GM12878 (cell line): ENCODE results near the gene PITRM1. TPM values are rescaled to one million over a fixed set of nuclear protein-coding genes. Genes with fewer than 3 reads are reported as not detected.

Experiments
- ATAC-seq: fragments of 200-7000 bp; cut with Tn5 transposase; 3 replicates; pipeline ENCODE4 v1.9.1; 2020; ENCODE audit warnings: mild to moderate bottlenecking, moderate library complexity
- BruUV-seq: library from RNA; stranded (reverse); fragments of 400-500 nt; replicated peaks from 2 replicates; lab custom pipeline; 2021; lab: Mats Ljungman, UMichigan
- CTCF ChIA-PET: fragments of 300-600 bp; sonication (Branson Sonifier 250); formaldehyde crosslinking; extraction: SDS; loops from one replicate; lab custom pipeline; 2021; ENCODE audit warnings: inconsistent platforms; lab: Yijun Ruan, JAX
- POLR2A ChIA-PET: fragments of 350-600 bp; formaldehyde crosslinking; extraction: SDS; loops from one replicate; lab custom pipeline; 2021; ENCODE audit warnings: inconsistent platforms; lab: Charles Lee
- RAD21 ChIA-PET: fragments of 300-600 bp; sonication (Branson Sonifier 250); formaldehyde crosslinking; loops from one replicate; lab custom pipeline; 2023; ENCODE audit warnings: antibody characterized with exemption; ENCODE audit not compliant: unreplicated experiment; lab: Charles Lee
- SMC1A ChIA-PET: fragments of 300-600 bp; sonication (Branson Sonifier 250); formaldehyde crosslinking; loops from one replicate; lab custom pipeline; 2023; ENCODE audit not compliant: unreplicated experiment, uncharacterized antibody; lab: Charles Lee
- DNase-seq: peaks from one replicate; pipeline ENCODE4 v3.0.0-alpha.2; 2011; ENCODE audit warnings: low read depth, low spot score
- FAIRE-seq: peaks from 3 replicates; lab custom pipeline; 2011; peaks lifted over from hg19 to GRCh38; lab: Jason Lieb, UNC
- H2AFZ ChIP-seq: 2 replicates; pipeline ENCODE4 v1.6.0; 2011; ENCODE audit warnings: low read depth, low read length, control low read depth; ENCODE audit not compliant: control insufficient read depth
- H3K27ac ChIP-seq: 2 replicates; pipeline ENCODE4 v1.5.1; 2011; ENCODE audit warnings: control low read depth; ENCODE audit not compliant: control insufficient read depth, insufficient read depth
- H3K27me3 ChIP-seq, 2 experiments: replicated peaks in 1 of 2; 2 replicates each; pipeline versions ENCODE4 v1.6.0 to v1.6.1; 2011; ENCODE audit warnings: low read length in 1 of 2; ENCODE audit not compliant: control insufficient read depth in 2 of 2, insufficient read depth in 2 of 2
- H3K36me3 ChIP-seq, 2 experiments: 2 replicates each; pipeline ENCODE4 v1.5.1; 2011; ENCODE audit warnings: low read length in 1 of 2; ENCODE audit not compliant: control insufficient read depth in 2 of 2, insufficient read depth in 2 of 2
- H3K4me1 ChIP-seq: 2 replicates; pipeline ENCODE4 v1.6.1; 2011; ENCODE audit warnings: mild to moderate bottlenecking, low read length, moderate library complexity, mixed read lengths; ENCODE audit not compliant: control insufficient read depth, insufficient read depth
- H3K4me2 ChIP-seq: 2 replicates; pipeline ENCODE4 v1.6.0; 2011; ENCODE audit warnings: control low read depth; ENCODE audit not compliant: control insufficient read depth, insufficient read depth
- H3K4me3 ChIP-seq: fragments of 200-600 bp; sonication (generic); 2 replicates; pipeline ENCODE4 v1.5.1; 2016
- H3K79me2 ChIP-seq: 2 replicates; pipeline ENCODE4 v1.6.0; 2011; ENCODE audit warnings: low read length; ENCODE audit not compliant: control insufficient read depth, insufficient read depth
- H3K9ac ChIP-seq: 2 replicates; pipeline ENCODE4 v1.8.0; 2011; ENCODE audit warnings: low read length, control low read depth, mixed read lengths; ENCODE audit not compliant: control insufficient read depth, insufficient read depth
- H3K9me3 ChIP-seq: replicated peaks from 3 replicates; pipeline ENCODE4 v1.5.1; 2011; ENCODE audit warnings: mild to moderate bottlenecking, low read length; ENCODE audit not compliant: control insufficient read depth, insufficient read depth
- H4K20me1 ChIP-seq: 2 replicates; pipeline ENCODE4 v1.6.0; 2011; ENCODE audit not compliant: control insufficient read depth, insufficient read depth
- FOXK2 ChIP-seq: fragments of 450-650 bp; IDR thresholded peaks from 2 replicates; pipeline ENCODE4 v1.6.1; 2017; ENCODE audit warnings: mild to moderate bottlenecking, moderate library complexity
- ZSCAN29 ChIP-seq: fragments of 450-650 bp; IDR thresholded peaks from 2 replicates; pipeline ENCODE4 v1.6.1; 2017; ENCODE audit warnings: mild to moderate bottlenecking, moderate library complexity
- WGBS: methylation state at CpG from one replicate; pipeline ENCODE4 v1.1.6; 2016; ENCODE audit warnings: low lambda C conversion rate; ENCODE audit not compliant: insufficient replicate concordance, insufficient coverage; ENCODE audit errors: missing lambda C conversion rate; 5-methylcytosine and 5-hydroxymethylcytosine counted together
- in situ Hi-C: fragments of 300-500 bp; cut with MboI; formaldehyde crosslinking; loops from 9 replicates; pipeline ENCODE4 v1.14.3; 2018; ENCODE audit warnings: mixed read lengths
- intact Hi-C: fragments of 100-400 bp; cut with micrococcal nuclease; formaldehyde crosslinking; loops from one replicate; pipeline ENCODE4 v1.14.2; 2022; ENCODE audit not compliant: unreplicated experiment
- polyA plus RNA-seq, 11 experiments: library from polyadenylated mRNA; depleted of rRNA in 4 of 11; unstranded in 6 of 11; stranded (reverse) in 5 of 11; fragments of >200 nt; fragmentation: Nextera tagmentation in 4 of 11; fragmentation: Illumina TruSeq in 1 of 11; extraction: Ambion mirVana in 4 of 11; extraction: Trizol in 1 of 11; gene quantifications; 1 replicate in 1 of 11; 2 replicates in 10 of 11; pipeline versions ENCODE4 v1.2.1 to v1.2.3, GENCODE V29; 2011 to 2016; ENCODE audit warnings: inconsistent platforms in 2 of 11, missing spikeins in 2 of 11, low read depth in 1 of 11
- total RNA-seq, 4 experiments: library from RNA; depleted of rRNA in 3 of 4; stranded (reverse); fragments of >200 nt in 3 of 4; fragmentation: Illumina TruSeq in 1 of 4; extraction: Trizol in 1 of 4; gene quantifications; 2 replicates each; pipeline versions ENCODE4 v1.2.1 to v1.2.3, GENCODE V29; 2013 to 2021
- TF ChIP-seq, protein P1 (sequence below): fragments of 150-350 bp; IDR thresholded peaks from 2 replicates; pipeline ENCODE4 v1.6.1; 2016; ENCODE audit warnings: low read depth, low read length

PITRM1 gene
- total and polyA plus RNA-seq, 10 of the 15 experiments (the other 5 are each of a cell fraction or from before 2014, with no cell fraction given): 15.5 to 53.0 (median 45.0) TPM

DNA sequence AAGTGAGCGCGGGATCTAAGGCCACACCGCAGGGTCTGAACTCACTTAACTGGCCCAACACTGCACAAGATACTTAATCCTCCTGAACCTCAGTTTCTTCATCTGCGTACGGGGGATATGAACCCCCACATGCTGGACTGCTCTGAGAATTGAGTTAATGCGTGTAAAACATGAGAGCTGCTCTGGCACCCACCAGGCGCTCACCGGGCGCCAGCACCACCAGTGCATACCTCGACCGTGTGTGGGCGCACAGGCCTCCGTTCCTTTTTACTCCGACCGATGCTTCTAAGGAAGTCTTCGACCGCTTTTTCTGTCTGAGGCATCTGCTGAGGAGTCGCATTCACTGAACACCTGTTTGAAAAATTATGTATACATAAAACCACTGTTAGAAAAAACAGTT is 27.2 kb downstream of the PITRM1 start:
- Histone ChIP-seq H3K27ac (no peak overlapping the region), H4K20me1 (no peaks in the 10 kb centered on the region), H3K4me2 (no peak overlapping the region), H3K79me2 (no peaks in the 10 kb centered on the region), H2AFZ (no peak overlapping the region), H3K9me3 (no peaks in the 10 kb centered on the region), H3K4me3 (no peak overlapping the region), H3K4me1 (no peaks in the 10 kb centered on the region), H3K27me3 (no peaks in the 10 kb centered on the region), H3K9ac (no peak overlapping the region), H3K36me3 (peaks cover 11 to 16% of the 10 kb centered on the region in 2 experiments)
- in situ Hi-C loops: no loop called here
- no TSS peak for BruUV-seq
- no peak for TF ChIP-seq ZSCAN29
- TF ChIP-seq, protein P1, sequence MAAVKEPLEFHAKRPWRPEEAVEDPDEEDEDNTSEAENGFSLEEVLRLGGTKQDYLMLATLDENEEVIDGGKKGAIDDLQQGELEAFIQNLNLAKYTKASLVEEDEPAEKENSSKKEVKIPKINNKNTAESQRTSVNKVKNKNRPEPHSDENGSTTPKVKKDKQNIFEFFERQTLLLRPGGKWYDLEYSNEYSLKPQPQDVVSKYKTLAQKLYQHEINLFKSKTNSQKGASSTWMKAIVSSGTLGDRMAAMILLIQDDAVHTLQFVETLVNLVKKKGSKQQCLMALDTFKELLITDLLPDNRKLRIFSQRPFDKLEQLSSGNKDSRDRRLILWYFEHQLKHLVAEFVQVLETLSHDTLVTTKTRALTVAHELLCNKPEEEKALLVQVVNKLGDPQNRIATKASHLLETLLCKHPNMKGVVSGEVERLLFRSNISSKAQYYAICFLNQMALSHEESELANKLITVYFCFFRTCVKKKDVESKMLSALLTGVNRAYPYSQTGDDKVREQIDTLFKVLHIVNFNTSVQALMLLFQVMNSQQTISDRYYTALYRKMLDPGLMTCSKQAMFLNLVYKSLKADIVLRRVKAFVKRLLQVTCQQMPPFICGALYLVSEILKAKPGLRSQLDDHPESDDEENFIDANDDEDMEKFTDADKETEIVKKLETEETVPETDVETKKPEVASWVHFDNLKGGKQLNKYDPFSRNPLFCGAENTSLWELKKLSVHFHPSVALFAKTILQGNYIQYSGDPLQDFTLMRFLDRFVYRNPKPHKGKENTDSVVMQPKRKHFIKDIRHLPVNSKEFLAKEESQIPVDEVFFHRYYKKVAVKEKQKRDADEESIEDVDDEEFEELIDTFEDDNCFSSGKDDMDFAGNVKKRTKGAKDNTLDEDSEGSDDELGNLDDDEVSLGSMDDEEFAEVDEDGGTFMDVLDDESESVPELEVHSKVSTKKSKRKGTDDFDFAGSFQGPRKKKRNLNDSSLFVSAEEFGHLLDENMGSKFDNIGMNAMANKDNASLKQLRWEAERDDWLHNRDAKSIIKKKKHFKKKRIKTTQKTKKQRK: no peak
- no peak for TF ChIP-seq FOXK2
- FAIRE-seq: no peak
- no peak for ATAC-seq
- WGBS: 99% methylated on average over 18 of the region's 18 CpGs
- intact Hi-C loops: no loop called here
- ChIA-PET SMC1A (no interaction called here), CTCF (no interaction called here), RAD21 (no interaction called here), POLR2A (no interaction called here)
- no peak for DNase-seq
